Cardiac muscle cell (in vitro differentiated cells and primary cell): ENCODE results near the gene GPAT2. TPM values are rescaled to one million over a fixed set of nuclear protein-coding genes. Genes with fewer than 3 reads are reported as not detected.
"Not testable (repeated sequence)": the region's sequence is repeated elsewhere in the genome, so short reads cannot be mapped to it uniquely, and the experiment has no call there.

ENCODE experiments used
- DNase-seq, 2 donors: peaks; one replicate each; pipeline versions ENCODE4 v3.0.0 to v3.0.0-alpha.2; 2010 to 2017; ENCODE audit warnings: low read depth in 1 of 2, low spot score in 1 of 2
- H3K27ac ChIP-seq: fragments of 200-600 bp; sonication (generic); 2 replicates; pipeline ENCODE4 v1.5.1; 2016
- H3K27me3 ChIP-seq: fragments of 200-600 bp; sonication (generic); 2 replicates; pipeline ENCODE4 v1.6.0; 2016; ENCODE audit warnings: control low read depth
- H3K36me3 ChIP-seq: fragments of 200-600 bp; sonication (generic); 2 replicates; pipeline ENCODE4 v1.5.1; 2016; ENCODE audit warnings: control low read depth
- H3K4me1 ChIP-seq: fragments of 200-600 bp; sonication (generic); 2 replicates; pipeline ENCODE4 v1.8.1; 2017; ENCODE audit warnings: low read depth, mild to moderate bottlenecking, mixed run types
- H3K4me3 ChIP-seq: fragments of 200-600 bp; sonication (generic); 2 replicates; pipeline ENCODE4 v1.5.1; 2016; ENCODE audit warnings: mild to moderate bottlenecking
- H3K9me3 ChIP-seq: fragments of 200-600 bp; sonication (generic); 2 replicates; pipeline ENCODE4 v1.5.1; 2017; ENCODE audit warnings: low read depth, mild to moderate bottlenecking, control low read depth
- polyA plus RNA-seq: library from polyadenylated mRNA; unstranded; fragments of >200 nt; fragmentation: Nextera tagmentation; extraction: Ambion mirVana; gene quantifications from 2 replicates; pipeline ENCODE4 v1.2.1, GENCODE V29; 2016
- total RNA-seq: library from RNA; depleted of rRNA; stranded (reverse); fragments of >200 nt; gene quantifications from 2 replicates; pipeline ENCODE4 v1.2.3, GENCODE V29; 2016
- TF ChIP-seq, protein P1 (sequence below): IDR thresholded peaks from 2 replicates; pipeline ENCODE4 v1.5.1; 2012; ENCODE audit warnings: low read depth, mild to moderate bottlenecking, low read length

Gene GPAT2
- total and polyA plus RNA-seq, 2 experiments from 2014 or later = 1.8 to 3.5 TPM

DNA sequence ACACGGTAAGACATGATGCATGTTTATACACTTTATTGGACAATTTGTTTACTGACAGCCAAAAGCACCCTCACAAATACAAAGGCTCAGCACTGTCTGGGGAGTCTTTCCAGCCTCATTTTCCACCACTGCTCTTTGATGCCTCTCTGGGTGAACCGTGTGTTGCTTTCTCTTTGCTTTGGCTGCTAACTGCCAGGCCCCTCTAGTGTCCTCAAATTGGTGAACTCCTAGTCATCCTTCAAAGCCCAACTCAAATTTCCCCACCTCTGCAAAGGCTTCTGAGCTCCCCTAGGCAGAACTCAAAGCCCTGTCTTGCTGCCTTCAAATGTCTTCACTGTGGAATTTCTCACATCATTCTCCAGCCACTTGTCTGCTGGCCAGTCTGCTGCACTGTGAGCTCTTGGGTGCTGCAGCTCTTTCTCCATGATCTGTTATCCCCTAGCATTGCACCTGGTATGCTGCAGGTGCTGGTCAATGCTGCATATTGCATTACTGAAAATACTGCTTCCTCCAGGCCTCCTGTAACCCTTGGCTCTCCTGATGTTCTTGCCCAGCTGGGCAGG, 32.5 kb upstream of the GPAT2 start:
- not testable (repeated sequence) for H3K27ac ChIP-seq, DNase-seq, H3K27me3 ChIP-seq, H3K36me3 ChIP-seq, H3K9me3 ChIP-seq, H3K4me3 ChIP-seq
- H3K4me1 ChIP-seq = peaks cover 14% of the 10 kb centered on the region

DNA sequence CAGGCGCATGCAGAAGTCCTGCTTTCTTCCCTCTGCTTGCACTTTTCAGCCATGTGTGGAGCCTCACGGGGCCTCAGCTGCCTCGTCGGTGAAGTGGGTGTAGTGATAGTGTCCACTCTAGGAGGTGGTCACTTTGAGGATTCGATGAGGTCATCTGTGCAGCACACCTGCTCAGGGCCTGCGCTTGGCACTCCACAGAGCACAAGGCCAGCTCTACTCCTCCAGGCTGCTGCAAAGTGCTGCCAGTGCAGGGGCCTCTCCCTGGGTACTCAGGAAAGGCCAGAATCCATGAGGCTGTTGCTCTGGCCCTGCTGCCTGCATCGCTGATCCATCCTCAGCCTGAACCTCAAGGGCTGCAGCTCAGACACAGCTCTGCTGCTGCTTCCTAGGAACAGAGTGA, 31.8 kb upstream of the GPAT2 start:
- H3K4me3 ChIP-seq, H3K36me3 ChIP-seq, H3K4me1 ChIP-seq, DNase-seq, H3K9me3 ChIP-seq, H3K27me3 ChIP-seq, H3K27ac ChIP-seq: not testable (repeated sequence)

DNA sequence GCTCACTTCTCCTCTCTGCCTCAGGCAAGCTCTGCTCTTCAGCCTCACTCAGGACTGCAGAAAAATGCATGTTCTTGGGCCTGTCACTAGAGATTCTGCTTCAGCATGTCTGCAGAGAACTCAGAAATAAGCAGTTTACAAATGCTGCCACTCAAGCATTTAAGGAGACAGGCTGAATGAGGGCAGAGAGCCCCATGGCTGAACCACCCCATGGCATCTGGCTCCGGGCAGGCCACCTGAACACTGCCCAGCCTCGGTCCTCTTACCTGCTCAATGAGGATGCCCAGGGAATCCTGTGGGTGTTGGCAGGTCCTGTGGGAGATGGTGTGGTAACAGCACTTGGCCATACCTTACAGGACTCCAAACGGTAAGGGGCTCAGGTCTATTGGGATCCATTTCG, 31.2 kb upstream of the GPAT2 start:
- H3K4me1 ChIP-seq, DNase-seq, H3K27me3 ChIP-seq, H3K4me3 ChIP-seq, H3K9me3 ChIP-seq, H3K27ac ChIP-seq, H3K36me3 ChIP-seq: not testable (repeated sequence)

DNA sequence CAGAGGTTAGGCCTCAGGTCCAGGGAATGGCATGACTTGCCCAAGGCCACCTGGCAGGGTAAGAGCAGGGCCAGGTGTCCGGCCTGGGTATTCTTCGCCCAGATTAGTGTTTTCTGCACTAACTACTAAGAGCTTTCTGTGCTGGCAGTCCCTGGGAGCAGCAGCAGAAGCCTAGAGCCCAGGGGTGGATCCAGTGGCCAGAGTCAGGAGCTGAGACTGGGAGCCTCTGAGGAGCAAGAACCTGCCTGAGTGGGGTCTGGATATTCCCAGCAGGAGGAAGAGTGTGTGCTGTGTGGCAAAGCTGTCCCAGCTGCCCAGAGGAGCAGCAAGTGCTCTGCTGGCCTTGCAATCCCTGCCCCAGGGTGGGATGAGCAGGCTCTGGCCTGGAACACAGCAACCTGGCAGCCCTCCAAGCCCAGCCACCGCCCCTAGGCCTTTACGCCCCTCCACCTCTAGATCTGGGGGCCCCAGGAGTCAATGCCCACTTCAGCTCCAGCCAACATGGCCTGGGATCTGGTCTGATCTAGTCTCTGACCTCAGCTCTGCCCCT, 30.7 kb upstream of the GPAT2 start:
- Histone ChIP-seq H3K9me3 (no peaks in the 10 kb centered on the region), H3K4me1 (peaks cover 10% of the 10 kb centered on the region), H3K27ac (no peak overlapping the region), H3K36me3 (no peaks in the 10 kb centered on the region), H3K4me3 (no peak overlapping the region), H3K27me3 (no peaks in the 10 kb centered on the region)
- DNase-seq = no peak
- TF ChIP-seq, protein P1, sequence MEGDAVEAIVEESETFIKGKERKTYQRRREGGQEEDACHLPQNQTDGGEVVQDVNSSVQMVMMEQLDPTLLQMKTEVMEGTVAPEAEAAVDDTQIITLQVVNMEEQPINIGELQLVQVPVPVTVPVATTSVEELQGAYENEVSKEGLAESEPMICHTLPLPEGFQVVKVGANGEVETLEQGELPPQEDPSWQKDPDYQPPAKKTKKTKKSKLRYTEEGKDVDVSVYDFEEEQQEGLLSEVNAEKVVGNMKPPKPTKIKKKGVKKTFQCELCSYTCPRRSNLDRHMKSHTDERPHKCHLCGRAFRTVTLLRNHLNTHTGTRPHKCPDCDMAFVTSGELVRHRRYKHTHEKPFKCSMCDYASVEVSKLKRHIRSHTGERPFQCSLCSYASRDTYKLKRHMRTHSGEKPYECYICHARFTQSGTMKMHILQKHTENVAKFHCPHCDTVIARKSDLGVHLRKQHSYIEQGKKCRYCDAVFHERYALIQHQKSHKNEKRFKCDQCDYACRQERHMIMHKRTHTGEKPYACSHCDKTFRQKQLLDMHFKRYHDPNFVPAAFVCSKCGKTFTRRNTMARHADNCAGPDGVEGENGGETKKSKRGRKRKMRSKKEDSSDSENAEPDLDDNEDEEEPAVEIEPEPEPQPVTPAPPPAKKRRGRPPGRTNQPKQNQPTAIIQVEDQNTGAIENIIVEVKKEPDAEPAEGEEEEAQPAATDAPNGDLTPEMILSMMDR = no peak

DNA sequence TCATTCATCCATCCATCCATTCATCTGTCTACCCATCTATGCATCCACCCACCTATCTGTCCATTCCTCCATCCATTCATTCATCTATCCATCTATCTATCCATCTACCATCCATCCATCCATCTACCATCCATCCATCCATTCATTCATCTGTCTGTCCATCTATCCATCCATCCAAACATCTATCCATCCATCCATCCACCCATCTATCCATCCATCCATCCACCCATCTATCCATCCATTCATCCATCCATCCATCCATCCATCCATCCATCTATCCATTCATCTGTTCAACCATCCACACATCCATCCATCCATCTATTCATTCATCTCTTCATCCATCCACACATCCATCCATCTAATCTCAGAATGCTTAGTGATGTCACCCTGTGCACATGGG, 30.0 kb upstream of the GPAT2 start:
- H3K27me3 ChIP-seq, H3K4me1 ChIP-seq, H3K36me3 ChIP-seq, H3K27ac ChIP-seq, H3K4me3 ChIP-seq, DNase-seq, H3K9me3 ChIP-seq: not testable (repeated sequence)

DNA sequence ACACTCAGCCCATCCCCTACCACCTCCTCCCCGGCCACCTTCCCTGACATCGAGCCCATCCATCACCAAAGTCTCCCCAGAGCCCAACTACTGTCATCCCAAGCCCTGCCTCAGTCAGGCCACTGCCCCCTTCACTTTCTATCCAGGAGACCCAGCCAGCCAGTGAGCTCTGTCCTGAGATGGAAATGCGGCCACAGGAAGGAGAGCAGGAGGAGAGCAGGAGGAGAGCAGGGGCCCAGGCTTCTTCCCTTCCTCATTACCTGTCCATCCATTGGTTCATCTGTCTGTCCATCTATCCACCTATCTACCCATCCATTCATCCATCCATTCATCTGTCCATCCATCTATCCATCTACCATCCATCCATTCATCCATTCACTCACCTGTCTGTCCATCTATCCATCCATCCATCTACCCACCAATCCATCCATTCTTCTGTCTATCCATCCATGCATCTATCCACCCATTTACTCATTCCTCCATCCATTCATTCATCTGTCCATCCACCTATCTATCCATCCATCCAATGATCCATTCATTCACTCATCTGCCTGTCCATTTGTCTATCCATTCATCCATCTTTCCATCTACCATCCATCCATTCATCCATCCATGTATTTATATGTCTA, 29.4 kb upstream of the GPAT2 start:
- not testable (repeated sequence) for H3K27ac ChIP-seq, H3K4me1 ChIP-seq, H3K36me3 ChIP-seq, H3K9me3 ChIP-seq, DNase-seq, H3K27me3 ChIP-seq, H3K4me3 ChIP-seq

DNA sequence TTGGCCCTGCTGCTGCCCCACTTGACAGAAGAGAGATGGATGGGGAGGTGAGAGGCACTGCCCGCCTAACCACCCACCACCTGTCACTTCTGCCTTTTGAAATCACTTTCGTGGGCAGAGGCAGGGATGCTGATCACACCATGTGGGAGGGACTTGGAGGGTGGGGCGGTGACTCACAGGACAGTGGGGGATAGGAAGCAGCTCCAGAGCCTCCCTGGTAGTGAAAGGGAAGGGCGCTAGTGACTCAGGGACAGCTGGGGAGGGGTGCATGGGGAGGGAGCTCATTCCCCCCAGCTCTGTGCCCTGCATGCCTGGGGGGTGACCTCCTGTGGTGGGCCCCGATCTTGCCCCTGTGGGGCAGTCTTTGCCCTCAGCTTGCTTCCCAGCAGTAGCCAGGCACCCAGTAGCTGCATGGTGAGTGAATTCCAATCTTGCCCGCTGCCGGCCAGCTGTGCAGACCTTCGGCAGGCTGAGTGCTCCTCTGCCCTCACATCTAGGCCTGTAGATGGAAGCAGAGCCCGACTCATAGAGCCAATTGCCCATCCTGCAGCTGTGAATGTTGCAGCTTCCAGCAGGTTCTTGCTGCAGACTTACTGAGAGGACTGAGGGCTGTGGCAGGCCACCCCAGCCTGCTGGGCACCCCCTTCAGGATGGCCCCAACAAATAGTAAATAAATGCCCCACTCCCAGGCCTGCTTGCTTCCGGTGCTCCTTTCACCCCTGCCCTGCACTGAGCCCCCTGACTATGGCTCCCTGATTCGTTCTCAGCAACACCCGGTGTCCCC, 28.6 kb upstream of the GPAT2 start:
- not testable (repeated sequence) for H3K4me1 ChIP-seq, H3K27me3 ChIP-seq, H3K27ac ChIP-seq, H3K9me3 ChIP-seq, H3K4me3 ChIP-seq, H3K36me3 ChIP-seq
- TF ChIP-seq, protein P1 = peak; percentile 45
- DNase-seq = peak; percentile 39 to 79

DNA sequence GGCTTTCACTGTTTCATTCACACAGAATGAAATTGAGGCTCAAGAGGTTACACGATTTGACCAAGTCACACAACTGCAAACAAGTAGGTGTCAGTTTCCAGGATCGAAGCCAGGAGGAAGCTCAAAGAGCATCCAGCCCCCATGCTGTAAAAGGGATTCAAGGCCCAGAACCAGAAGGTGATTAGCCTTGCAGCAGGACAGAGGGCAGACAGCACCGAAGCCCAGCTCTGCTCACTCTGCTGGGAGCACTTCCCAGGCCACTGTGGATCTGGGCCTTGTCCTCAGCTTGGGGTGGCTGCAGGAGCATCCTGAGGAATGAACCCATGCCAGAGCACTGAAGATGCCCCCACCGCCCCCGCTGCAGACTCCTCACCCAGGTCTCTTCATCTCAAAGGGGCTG, 27.8 kb upstream of the GPAT2 start:
- H3K9me3 ChIP-seq, H3K27me3 ChIP-seq, H3K4me1 ChIP-seq, DNase-seq, H3K27ac ChIP-seq, H3K4me3 ChIP-seq, H3K36me3 ChIP-seq: not testable (repeated sequence)

DNA sequence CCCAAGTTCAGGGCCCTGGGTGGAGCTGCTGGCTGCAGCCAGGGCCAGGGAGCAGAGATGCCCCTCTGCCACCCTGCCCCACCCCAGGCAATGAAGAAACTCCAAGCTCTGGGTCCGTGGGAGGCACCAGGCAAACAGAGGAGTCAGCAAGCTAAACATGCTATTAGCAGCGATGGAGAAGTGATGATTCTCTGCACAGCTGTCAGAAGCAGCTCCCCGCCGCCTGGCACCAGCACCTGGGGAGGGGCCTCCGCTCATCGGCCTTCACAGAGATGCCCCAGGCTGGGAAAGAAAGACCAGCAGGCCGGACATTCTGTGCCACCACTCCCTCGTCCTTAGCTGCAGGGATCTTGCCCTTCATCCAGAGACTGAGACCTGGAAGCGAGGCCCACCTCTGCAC, 27.2 kb upstream of the GPAT2 start:
- H3K4me3 ChIP-seq, H3K4me1 ChIP-seq, H3K27me3 ChIP-seq, H3K36me3 ChIP-seq, DNase-seq, H3K9me3 ChIP-seq, H3K27ac ChIP-seq: not testable (repeated sequence)

DNA sequence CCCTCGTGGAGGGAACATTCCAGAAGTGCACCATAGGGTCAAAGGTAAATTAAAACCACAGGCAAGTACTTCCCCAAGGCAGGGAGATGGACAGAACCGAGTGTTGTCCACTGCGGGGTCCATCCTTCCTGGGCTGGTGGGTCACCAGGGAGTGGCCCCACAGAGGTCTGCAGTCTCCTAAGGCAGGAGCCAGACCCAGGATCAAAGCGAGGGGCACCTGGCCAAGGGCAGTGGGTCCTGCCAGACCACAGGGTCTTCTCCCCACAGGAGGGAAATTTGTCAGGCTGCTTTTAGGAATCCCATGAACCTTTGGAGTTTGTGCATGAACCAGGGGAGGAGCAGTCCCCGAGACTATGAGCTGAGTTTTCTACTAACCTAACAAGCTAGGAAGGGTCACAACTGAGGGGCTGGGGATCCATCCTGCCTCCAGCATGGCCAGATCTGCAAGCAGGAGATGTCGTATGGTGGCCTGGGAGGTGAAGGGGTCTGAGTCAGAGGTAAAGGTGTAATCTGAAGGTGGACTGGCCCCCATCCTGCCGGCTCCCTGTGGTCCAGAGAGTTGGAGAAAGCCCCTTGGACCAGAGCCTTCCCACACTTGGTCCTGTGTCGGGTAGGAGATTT, 26.6 kb upstream of the GPAT2 start:
- H3K36me3 ChIP-seq, H3K4me1 ChIP-seq, H3K27me3 ChIP-seq, H3K27ac ChIP-seq, H3K9me3 ChIP-seq, DNase-seq, H3K4me3 ChIP-seq: not testable (repeated sequence)

DNA sequence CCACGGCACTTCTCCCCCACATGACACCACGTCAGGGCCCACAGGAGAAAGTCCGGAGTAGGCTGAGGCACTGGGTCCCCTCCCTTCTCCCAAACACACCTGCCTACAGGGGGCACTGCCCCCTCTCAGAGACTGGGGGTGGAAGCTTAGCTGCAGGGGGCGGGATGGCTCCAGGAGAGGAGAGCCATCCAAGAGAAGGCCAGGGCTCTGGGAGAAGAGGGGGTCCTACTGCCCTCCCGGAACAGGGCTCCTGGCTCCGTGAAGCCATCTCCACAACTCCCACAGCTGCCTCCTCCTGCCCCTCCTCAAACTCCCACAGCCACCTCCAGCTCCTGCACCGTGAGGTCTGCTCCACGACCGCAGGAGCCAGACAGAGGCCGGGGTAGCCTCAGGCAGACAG, 25.6 kb upstream of the GPAT2 start:
- not testable (repeated sequence) for H3K27me3 ChIP-seq

DNA sequence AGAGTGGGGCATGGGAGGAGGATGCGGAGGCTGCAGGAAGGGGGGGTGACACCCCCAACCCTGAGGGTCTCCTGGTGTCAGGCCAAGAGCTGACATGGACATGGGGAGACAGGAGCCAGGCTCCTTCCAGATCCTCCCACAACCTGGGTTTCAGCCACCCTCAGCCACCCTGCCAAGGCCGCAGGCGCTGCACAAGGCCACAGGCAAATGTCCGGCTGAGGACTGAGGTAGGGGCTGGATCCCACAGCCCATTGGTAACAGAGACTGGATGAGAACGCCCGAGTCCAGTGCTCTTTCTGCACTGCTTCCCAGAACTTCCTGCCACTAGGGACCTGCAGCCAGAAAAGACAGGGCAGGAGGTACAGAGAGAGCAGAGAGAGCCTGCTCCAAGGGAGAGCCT, 24.7 kb upstream of the GPAT2 start:
- H3K4me1 ChIP-seq, H3K27me3 ChIP-seq, H3K4me3 ChIP-seq, DNase-seq, H3K9me3 ChIP-seq, H3K27ac ChIP-seq, H3K36me3 ChIP-seq: not testable (repeated sequence)

More for the DNA sequence above, 25.6 kb upstream of the GPAT2 start:
- not testable (repeated sequence) for H3K27ac ChIP-seq, H3K4me3 ChIP-seq, DNase-seq, H3K36me3 ChIP-seq, H3K4me1 ChIP-seq, H3K9me3 ChIP-seq
